ENCODE measurements around the gene TBC1D25.

DNA sequence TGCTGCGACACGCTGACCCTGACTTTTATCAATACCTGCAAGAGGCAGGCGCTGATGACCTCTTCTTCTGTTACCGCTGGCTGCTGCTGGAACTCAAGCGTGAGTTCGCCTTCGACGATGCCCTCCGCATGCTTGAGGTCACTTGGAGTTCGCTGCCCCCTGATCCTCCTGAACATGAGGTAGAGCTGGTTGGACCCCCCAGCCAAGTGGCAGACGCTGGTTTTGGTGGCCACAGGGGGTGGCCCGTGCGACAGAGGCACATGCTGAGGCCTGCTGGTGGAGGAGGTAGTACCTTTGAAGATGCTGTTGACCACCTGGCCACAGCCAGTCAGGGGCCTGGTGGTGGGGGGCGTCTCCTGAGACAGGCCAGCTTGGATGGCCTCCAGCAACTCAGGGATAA lies 20.5 kb downstream of the TBC1D25 start:
- TF ChIP-seq, protein P1, sequence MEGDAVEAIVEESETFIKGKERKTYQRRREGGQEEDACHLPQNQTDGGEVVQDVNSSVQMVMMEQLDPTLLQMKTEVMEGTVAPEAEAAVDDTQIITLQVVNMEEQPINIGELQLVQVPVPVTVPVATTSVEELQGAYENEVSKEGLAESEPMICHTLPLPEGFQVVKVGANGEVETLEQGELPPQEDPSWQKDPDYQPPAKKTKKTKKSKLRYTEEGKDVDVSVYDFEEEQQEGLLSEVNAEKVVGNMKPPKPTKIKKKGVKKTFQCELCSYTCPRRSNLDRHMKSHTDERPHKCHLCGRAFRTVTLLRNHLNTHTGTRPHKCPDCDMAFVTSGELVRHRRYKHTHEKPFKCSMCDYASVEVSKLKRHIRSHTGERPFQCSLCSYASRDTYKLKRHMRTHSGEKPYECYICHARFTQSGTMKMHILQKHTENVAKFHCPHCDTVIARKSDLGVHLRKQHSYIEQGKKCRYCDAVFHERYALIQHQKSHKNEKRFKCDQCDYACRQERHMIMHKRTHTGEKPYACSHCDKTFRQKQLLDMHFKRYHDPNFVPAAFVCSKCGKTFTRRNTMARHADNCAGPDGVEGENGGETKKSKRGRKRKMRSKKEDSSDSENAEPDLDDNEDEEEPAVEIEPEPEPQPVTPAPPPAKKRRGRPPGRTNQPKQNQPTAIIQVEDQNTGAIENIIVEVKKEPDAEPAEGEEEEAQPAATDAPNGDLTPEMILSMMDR (conservative IDR thresholded peaks at IDR 0.05; ENCODE audit: low read depth in 2 of 2): no peak
- TF ChIP-seq EZH2 (IDR thresholded peaks at IDR 0.05; ENCODE audit: low read depth, unreplicated experiment) (no peak), REST (IDR thresholded peaks at IDR 0.05; ENCODE audit: unreplicated experiment) (no peak), POLR2AphosphoS5 (IDR thresholded peaks at IDR 0.05; ENCODE audit: low read depth) (no peak)

All from GM23338 (cell line).